Activated T-cell treated with anti-CD3 and anti-CD28 coated beads, Interleukin-2, amount 50 U/mL, for 48 hours (primary cell): Measurements from ENCODE around the gene MTRR.

Experiments used
- DNase-seq, 2 experiments: peaks; one replicate each; pipeline ENCODE4 v3.0.0-alpha.2; 2020

Gene MTRR

DNA sequence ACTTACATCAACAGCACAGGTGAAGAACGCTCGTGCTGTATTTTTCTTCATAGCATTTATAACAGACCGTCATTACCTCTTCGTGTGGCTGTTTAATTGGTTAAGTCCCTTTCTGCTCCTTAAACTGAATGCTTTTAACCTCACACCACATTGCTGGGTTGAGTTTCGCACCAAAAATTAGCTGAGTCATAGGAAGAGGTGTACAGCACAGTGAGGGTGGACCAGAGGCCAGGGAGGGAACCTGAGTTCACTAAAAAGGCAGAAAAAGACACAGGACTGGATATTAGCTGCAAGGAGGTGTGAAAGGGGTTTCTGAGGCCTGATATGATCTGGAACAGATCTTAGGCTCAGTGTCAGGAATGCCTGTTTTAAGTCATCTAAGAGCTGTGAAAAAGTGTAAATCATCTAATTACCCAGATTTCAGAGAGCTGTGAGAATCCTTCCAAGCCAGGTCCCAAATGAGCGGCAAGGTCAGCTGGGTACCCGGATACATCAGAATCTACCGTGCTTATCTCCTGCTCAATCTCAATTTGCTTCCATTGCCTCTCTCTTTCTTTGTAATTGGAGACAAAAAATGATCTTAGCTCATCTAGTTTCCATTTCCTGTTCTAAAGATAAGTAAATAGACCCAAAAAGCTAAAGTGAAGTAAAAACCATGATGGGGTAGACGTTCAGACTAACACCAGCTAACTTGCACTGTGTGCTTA, 10.9 kb upstream of the MTRR start:
- DNase-seq = no peak

DNA sequence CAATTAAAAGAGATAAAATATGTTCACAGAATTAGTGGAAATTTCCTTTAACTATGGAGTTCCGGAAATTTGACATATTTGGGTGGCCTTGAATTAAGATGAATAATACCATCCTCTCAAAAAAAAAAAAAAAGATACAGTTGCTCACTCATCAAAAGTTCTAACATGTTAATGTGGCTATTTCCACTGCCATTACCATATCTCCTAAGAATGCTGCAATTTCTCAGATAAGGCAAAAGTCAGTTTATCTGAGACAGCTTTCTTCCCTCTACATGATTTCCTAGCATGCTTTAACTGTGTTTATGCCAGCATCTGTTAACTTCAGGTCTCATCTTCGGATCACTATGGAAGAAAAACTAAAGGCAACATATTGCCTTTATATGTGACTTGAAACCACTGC, 2.8 kb upstream of the MTRR start:
- DNase-seq = no peak

DNA sequence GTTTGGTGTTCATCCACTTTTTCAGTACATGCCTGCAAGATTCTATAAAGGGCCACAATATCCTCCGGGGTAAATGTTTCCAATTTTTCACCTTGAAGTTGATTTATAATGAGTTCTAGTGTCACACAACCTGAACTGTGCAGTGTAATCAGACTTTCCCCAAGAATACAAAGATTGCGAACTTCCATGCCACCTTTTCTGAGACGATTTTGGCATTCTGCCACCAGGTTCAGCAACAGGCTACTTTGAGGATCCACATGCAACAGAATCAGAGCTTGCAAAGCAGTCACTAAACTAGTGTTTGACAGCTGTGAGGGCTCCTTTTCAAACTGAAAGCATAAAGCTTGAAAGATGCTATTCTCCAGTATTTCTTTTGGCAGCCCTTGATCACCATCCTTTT, 1.7 kb upstream of the MTRR start:
- no peak for DNase-seq

DNA sequence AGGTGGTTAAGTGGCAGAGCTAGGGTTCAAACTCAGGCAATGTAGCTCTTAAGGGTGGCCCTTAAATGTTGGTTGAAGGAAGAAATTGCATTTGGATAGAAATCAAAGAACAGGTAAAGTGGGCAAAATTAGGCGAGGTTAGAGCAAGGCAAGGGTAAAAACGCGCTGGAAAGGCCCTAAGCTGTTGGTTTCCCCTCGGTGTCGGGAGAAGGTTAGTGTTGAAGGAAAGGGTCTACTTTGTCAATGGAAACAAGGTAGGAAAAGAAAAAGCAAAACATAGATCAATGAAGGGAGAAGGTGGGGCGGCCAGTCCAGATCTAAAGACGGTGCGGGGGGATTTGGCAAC, 548 bp upstream of the MTRR start:
- no peak for DNase-seq

DNA sequence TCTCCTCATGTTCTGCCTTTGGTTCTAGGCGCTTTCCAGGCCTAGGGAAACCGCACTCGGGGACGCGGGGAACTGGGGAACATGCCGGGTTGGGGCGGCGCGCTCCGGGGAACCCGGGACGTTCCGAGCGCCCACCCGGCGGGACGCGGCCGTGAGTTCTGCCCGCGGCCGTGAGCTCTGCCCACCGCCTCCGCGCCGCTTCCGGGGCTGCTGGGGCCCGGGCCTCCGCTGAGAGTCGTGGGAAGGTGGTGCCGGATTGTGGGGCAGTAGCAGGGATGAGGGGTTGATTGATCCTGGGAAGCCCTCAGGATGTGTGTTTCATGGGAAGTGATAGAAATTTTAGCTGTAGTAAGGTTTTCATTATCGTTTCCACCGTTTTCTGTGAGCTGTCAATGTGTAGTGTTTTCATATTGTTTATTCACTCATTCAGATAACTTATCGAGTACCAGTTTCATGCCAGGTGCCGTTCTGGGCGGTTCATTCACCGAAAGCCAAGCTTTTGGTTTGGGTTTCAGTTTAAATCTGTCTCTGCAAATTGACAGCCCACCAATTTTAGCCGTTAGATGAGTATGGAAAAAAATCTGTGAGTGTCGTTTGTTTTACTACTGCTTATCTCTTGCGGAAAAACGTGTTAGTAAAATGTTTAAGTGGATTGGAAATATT, 657 bp downstream of the MTRR start:
- peak in 1 of 2 experiments; percentile 57 for DNase-seq

DNA sequence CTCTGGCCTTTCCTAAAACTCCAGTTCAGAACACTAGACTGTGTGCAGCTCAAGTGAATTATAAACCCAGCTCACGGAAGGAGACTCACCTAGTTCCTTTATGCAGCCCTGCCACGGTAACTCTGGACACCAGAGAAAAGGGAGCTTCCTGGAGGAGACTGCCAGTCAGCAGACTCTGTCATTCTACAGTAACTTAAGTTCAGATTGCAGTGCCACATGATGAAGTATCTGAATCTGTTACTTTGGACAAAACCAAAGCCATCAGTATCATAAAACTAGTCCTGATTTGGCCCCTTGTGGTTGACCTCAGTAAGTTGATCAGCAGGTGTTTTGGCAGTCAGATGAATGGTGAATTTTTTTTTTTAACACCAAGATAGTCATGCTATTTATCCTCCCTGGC, 2.7 kb downstream of the MTRR start:
- no peak for DNase-seq

DNA sequence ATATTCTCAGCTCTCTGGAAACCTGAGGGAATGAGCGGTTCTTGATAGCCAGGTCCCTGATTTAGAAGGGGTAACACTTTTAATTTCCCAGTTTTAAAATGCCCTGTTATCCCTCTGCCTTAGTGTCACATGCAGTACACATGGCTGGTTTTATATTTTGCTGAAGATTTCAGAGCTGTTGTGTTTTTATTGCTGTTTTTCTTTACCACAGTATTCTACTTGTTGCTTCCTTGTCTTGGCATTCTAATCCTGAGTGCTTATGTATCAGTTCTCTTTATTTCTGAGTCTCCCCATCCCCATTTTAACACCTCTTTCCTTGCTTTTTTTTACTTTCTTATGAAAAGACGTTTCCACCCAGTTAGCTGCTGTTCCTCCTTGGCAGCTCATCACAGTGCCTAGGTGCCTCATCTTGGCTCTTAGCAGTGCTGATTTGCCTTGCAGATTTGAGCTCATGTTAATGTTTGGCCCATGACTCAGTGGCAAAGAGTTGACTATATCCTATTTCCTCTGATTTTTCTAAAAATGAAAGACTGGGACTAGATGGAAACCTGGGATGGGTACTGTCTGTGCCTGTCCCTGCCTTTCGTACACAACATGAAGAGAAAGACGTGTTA, 3.7 kb downstream of the MTRR start:
- no peak for DNase-seq

DNA sequence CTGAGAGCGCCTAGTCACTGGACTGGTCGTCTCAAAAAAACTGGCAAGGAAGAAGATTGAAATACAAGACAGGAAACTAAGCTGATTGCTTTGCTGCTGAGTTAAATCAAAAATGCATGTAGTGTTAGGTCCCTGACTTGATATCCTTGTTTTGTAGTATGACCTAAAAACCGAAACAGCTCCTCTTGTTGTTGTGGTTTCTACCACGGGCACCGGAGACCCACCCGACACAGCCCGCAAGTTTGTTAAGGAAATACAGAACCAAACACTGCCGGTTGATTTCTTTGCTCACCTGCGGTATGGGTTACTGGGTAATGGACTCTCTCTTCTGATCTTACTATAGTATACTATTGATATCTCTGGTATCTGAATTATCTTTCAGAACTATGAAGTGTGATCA, 4.3 kb downstream of the MTRR start:
- DNase-seq = peak; percentile 59 to 60

DNA sequence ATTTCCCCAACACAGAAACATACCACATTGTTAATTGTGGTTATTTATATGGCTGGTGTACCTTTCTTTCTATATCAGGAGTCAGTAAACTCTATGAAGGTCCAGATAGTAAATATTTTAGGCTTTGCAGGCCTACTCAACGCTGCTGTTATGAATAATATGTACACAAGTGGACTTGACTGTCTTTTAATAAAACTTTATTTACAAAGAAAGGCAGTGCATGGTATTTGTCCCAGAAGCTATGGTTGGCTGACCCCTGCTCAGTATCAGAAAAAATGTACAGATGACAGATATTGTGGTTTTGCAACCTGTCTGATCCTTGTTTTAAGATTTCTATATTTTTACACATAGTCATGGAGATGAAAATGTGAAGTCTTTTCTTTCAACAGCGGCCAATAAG, 5.7 kb downstream of the MTRR start:
- DNase-seq = no peak

DNA sequence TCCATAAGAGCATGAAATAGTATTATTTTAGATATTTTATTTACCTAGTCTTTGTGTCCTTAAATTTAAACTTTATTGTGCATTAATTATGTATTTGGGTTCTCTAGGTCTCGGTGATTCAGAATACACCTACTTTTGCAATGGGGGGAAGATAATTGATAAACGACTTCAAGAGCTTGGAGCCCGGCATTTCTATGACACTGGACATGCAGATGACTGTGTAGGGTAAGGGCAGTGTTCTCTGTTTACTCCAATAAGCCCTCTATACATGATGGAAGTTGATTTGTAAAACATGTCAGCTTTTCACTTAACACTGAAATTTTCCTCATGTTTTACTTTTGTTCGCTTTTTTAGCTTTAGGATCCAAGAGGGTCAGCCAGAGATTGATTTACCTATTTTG, 6.2 kb downstream of the MTRR start:
- DNase-seq = no peak

DNA sequence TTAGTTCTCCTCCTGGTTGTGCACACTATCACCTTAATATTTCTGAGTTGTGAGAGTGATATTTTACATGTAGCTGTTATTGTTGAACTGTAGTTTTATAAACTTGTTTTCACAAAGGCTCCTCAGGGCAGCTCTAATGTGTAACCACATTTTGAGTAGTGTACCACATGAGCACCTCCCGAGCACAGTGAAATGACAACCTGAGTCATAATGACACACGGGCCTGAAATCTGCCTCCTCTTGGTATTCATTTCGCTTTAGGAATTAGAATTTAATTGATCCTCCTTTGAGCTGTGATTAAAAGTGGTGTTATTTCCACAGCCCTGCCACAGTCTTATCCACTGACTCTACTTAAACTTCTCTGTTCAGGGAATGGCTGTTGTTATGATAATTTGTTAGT, 7.9 kb downstream of the MTRR start:
- DNase-seq = peak in 1 of 2 experiments; percentile 45

DNA sequence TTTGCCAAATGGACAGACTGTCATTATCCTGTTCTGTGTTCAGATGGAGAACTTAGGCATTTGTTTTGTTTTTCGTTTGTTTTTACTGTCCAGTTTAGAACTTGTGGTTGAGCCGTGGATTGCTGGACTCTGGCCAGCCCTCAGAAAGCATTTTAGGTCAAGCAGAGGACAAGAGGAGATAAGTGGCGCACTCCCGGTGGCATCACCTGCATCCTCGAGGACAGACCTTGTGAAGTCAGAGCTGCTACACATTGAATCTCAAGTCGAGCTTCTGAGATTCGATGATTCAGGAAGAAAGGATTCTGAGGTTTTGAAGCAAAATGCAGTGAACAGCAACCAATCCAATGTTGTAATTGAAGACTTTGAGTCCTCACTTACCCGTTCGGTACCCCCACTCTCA, 8.9 kb downstream of the MTRR start:
- DNase-seq = no peak

DNA sequence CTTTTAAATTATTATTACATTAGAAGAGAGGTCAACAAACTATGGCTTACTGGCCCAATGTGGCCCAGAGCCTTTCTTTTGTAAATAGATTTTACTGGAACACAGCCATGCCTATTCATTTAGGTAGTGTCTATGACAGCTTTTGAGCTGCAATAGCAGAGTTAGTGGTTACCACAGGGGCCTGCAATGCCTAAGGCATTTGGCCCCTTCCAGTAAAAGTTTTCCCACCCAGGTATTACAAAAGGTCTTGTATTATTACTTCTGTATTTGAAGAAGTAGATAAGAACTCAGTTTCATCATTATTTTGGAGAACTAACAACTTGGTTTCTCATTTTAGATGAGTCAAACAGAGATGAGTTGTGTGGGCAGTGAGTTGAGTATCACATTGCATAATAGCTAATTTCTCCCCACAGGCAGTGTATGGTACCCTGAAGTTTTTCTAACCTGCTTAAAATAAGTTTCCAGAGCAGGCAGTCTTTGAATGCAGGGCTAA, 9.5 kb downstream of the MTRR start:
- DNase-seq = no peak

DNA sequence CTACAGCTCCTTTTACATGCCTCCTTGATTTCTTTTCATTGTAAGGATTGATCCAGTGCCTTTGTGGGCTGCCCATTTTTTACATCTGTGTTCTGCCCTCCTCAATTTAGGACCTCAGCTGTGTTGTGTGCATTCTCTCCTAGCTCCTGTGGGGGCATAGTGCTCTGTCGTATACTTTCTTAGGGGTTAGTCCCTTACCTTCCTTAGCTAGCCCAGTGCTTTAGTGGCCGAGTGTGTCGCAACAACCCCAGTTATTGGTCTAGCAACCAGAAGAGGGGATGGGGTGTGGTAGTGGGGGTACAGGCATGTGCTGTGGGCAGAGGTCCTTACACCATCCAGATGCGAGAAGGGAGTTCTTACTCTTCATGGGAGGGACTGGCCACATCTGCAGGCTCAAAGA, 12.1 kb downstream of the MTRR start:
- DNase-seq = no peak

DNA sequence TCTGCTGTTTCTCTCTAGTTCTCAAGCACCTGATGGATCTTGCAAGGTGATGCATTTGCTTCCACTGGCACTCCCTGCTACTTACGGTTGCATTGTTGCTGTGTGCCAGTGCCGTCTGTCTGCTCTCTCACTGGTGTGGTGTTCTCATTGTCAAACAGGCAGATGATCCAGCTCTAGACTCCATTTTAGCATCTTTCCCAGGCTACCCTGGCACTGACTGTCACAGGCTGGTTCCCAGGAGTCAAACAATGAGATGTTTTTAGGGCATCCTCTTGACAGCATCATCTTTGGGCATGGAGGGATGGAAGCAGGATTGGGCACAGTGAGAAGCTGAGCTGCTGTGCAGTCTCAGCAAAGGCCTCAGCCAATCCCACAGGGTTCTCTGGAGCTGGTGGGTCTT, 12.9 kb downstream of the MTRR start:
- no peak for DNase-seq

DNA sequence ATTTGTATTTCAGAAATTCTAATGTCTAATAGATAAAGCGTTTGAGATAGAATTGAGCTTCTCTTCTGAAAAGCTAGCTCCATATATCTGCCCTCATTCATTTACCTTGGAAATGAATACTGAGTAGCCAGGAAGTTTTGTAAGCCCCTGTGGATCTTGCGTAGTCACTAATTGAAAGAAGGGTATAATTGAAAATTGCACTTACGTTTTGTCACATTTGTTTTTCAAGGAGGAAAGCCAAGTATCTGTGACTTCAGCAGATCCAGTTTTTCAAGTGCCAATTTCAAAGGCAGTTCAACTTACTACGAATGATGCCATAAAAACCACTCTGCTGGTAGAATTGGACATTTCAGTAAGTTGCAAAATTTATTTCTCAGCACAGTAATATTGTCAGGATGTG, 14.0 kb downstream of the MTRR start:
- no peak for DNase-seq

DNA sequence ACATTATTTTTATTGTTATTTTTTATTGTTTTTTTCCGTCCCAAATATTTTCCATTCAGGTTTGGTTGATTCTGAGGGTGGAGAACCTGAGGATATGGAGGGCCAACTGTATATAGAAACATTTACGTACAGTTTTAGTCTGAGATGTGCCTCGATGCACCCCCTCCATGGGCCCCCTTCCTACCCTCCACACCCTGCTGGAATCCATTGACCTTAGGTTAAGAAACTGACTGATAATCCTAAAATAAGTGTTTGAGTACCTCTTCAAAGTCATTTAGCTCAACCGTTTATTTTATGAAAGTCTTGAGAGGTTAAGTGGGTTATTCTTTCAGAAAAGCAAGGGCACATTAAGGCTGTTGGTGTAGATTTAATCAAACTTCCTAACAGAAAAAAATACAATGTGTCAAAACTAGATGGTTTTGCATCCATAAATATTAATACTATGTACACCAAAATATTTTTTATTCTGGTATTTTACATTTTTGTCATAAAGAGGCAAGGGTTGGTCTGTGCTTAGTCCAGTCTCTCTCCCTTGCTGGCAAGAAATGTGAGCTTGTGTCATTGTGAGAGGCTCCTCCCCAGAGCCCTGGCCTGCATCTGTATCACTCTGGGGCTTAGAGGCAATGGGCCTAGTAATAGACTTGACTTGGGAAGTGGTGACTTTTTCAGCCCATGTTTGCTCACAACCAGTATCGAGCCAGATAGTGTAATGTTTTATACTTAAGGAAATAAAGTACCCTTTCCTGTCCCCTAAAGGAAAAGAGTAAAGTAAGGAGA, 15.7 kb downstream of the MTRR start:
- no peak for DNase-seq

DNA sequence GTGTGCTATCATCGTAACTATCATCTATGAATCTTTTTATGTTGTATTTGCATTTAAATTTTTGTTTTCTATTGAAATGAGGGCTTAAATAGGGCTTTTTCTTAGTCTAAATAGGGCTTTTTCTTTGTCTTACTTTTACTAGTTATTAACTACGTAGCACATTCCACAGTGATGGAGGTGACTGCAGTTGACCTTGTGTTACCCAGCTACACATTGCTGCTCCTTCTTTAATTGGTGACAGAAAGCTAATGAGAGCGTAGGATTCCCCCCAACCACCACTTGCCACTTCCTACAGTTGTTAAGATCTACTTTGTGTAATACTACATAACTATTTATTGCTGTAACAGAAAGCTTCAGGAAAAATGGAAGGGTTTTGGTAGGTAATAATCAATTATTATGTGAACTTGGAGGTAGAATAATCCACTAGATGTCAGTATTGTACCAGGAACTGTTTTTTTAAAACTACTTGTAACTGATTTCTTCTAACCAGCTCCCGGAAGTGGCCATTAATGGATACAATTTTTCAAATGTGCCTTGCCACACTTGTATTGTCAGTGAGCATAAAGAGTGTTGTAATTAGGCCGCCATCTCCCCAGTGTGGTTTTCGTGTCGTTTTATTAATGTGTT, 18.0 kb downstream of the MTRR start:
- DNase-seq = no peak

DNA sequence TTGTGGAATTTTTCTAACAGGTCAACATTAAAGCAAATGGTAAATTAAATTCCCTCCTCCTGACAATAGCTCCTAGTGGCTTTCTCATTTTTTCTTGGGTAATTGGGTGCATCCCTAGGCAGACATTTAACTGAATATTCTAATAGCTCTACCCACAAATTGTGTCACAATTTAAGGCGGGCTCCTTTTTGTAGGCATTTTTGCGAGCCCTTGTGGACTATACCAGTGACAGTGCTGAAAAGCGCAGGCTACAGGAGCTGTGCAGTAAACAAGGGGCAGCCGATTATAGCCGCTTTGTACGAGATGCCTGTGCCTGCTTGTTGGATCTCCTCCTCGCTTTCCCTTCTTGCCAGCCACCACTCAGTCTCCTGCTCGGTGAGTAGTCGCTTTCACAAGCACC, 20.0 kb downstream of the MTRR start:
- no peak for DNase-seq

DNA sequence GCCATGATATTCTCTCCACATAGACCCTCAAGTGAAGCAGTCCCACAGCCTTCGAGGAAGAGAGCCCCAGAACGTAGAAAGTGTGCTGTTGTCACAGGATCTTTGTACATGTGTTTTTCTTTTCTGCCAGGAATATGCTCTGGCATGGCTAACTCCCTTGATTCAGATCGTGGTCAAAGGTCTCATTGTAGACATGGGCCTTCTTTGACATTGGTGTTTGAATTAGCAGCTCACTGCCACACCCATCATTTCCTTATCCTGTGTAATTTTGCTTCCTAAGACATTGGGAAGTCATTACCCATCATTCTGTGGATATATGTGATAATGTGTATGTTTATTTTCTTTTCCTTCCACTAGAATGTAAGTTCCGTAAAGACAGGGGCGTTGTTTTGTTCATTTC, 25.5 kb downstream of the MTRR start:
- no peak for DNase-seq

DNA sequence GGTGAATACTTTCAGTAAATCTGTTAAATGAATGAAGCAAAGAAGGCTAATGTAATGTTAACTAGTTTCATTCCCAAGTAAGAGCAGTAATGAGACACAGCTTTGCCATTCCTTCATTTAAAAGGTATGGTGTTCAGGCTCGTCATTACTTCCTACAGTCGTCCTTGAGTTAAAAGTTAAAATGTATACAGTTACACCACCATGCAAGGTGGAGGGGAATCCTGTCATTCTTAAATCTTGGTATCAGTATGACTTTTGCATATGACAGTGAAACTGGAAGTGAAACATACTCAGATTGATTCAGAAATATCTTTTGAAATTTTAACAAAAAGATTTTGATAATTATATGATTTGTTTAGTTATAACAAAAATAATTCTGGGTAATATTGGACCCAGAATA, 25.9 kb downstream of the MTRR start:
- no peak for DNase-seq

DNA sequence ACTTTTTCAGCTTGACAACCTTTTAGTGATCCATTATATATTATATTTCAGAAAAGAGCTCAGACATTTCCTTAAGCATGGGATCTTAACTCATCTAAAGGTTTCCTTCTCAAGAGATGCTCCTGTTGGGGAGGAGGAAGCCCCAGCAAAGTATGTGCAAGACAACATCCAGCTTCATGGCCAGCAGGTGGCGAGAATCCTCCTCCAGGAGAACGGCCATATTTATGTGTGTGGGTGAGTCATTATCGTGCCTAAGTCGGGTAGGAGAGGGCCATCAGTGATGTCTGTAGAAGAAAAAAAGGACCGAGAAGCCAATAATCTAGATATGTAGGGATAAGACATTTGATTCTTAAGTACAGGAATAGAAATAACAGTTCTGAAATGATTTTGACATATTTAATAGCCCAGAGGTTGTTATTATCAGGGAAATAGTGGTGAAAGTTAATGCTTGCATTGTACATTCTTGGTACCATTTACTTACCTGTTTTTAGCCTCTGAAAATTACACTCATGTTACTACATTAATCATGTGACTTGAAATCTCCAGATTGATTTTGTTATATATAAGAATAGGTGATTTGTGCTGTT, 28.2 kb downstream of the MTRR start:
- DNase-seq = peak in 1 of 2 experiments; percentile 59

DNA sequence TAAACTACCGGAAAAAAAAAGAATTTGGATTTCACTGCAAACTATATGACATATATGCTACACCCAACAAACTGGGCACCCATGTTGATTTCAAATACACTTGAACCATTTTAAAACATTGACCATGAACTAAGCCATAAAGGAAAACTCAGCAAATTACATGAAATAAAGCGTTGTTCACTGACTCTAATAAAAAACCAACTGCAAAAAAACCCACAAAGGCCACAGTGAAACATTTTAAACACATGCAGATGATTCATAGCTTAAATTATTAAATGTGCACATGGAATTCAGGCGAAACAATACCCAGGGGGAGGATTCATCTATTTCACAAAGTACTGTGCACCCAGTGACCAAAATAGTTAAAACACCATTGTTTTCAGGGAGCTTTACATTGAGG, 33.3 kb downstream of the MTRR start:
- no peak for DNase-seq
